Measurements from ENCODE around the gene CD53. TPM values are rescaled to one million over a fixed set of nuclear protein-coding genes. Genes with fewer than 3 reads are reported as not detected.

Gene CD53
- total and polyA plus RNA-seq, 9 of the 15 experiments (the other 6 are each of a cell fraction or from before 2014, with no cell fraction given), result 63.5 to 220 (median 131) TPM

DNA sequence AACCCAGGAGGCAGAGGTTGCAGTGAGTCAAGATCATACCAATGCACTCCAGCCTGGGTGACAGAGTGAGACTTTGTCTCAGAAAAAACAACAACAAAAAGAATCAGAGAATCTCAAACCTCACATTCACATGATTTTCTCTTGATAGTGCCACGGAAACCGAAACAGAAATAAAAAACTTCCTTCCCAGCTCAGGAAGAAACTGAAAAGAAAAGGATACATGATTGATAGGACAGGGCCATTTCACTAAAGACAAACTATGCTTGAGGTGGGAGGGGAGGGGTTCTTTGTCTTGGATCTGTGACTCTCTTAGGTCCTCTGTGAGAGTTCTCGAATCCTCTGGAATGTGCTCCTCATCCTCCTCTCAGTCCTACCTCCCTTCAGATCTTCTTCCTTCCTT, 19.8 kb upstream of the CD53 start:
- no peak for DNase-seq (ENCODE audit: extremely low read depth in 1 of 4, low spot score in 3 of 4)
- intact Hi-C loops (cut with micrococcal nuclease) (no loop called here), in situ Hi-C loops (cut with MboI) (no loop called here)
- H3K27ac ChIP-seq (ENCODE audit: extremely low read depth, low read depth, low read length), result no peak overlapping the region
- no peaks in the 10 kb centered on the region for H3K9me1 ChIP-seq (ENCODE audit: control insufficient read depth, insufficient read depth, low read length)
- H3K4me1 ChIP-seq (replicated peaks in 1 of 2; ENCODE audit: control insufficient read depth in 2 of 2, insufficient read depth in 2 of 2, low read length in 2 of 2), result peaks cover 0 to 3% of the 10 kb centered on the region in 2 experiments; a peak in 3 of 5 replicates
- POLR2A ChIA-PET, result interaction anchor here (1.7 kb wide), 1 partner anchor 19 kb away, joined by 7 read pairs; no protein-coding TSS in a partner anchor
- no peaks in the 10 kb centered on the region for H4K20me1 ChIP-seq (replicated peaks; ENCODE audit: control insufficient read depth, insufficient read depth, low read length)
- ATAC-seq, result no peak
- 14% methylated on average over 3 of the region's 3 CpGs for WGBS (ENCODE audit: insufficient coverage, low coverage, missing lambda C conversion rate)
- H3K36me3 ChIP-seq (ENCODE audit: control insufficient read depth, insufficient read depth, low read length), result no peaks in the 10 kb centered on the region
- no peak overlapping the region for H2AFZ ChIP-seq (ENCODE audit: low read depth, low read length)
- no TSS peak for BruUV-seq (replicated peaks)
- no peaks in the 10 kb centered on the region for H3K9me3 ChIP-seq (replicated peaks; ENCODE audit: control insufficient read depth, insufficient read depth, low read depth, low read length)
- CTCF ChIA-PET (ENCODE audit: low intra/inter-chr PET ratio), result no interaction called here
- no peak overlapping the region for H3K4me3 ChIP-seq
- no peak for FAIRE-seq
- no peak overlapping the region for H3K9ac ChIP-seq (ENCODE audit: insufficient read depth in 1 of 2, low read depth in 2 of 2, low read length in 2 of 2)
- H3K27me3 ChIP-seq (ENCODE audit: control insufficient read depth in 2 of 2, insufficient read depth in 2 of 2, low read length in 2 of 2), result peaks cover 0 to 11% of the 10 kb centered on the region in 2 experiments; a peak in 4 of 5 replicates
- no peaks in the 10 kb centered on the region for H3K79me2 ChIP-seq (ENCODE audit: control insufficient read depth, insufficient read depth, low read length)
- no peak overlapping the region for H3K4me2 ChIP-seq (ENCODE audit: insufficient read depth, low read length)
- TF ChIP-seq ELF4 (CRISPR knock-in tag; IDR thresholded peaks at IDR 0.05) (no peak), NR4A1 (CRISPR knock-in tag; IDR thresholded peaks at IDR 0.05) (no peak), NR4A1 (tag; IDR thresholded peaks at IDR 0.05) (no peak), RBM25 (IDR thresholded peaks at IDR 0.05; ENCODE audit: low read depth, low read length, severe bottlenecking) (no peak), ARHGAP35 (IDR thresholded peaks at IDR 0.05; ENCODE audit: partially characterized antibody) (no peak), ZBTB5 (IDR thresholded peaks at IDR 0.05) (no peak), HMG20B (CRISPR knock-in tag; IDR thresholded peaks at IDR 0.05) (no peak), BMI1 (IDR thresholded peaks at IDR 0.05; ENCODE audit: low read length) (no peak), NR1H2 (CRISPR knock-in tag; IDR thresholded peaks at IDR 0.05) (no peak), GATA2 (CRISPR knock-in tag; IDR thresholded peaks at IDR 0.05) (no peak), KLF13 (tag; IDR thresholded peaks at IDR 0.05; ENCODE audit: borderline replicate concordance, low read depth) (no peak), E2F6 (IDR thresholded peaks at IDR 0.05; ENCODE audit: borderline replicate concordance in 1 of 2, extremely low read depth in 1 of 2, insufficient read depth in 1 of 2, insufficient read length in 1 of 2, low read depth in 1 of 2, low read length in 1 of 2, poor library complexity in 1 of 2, severe bottlenecking in 1 of 2) (no peak)
- TF ChIP-seq, protein P1, sequence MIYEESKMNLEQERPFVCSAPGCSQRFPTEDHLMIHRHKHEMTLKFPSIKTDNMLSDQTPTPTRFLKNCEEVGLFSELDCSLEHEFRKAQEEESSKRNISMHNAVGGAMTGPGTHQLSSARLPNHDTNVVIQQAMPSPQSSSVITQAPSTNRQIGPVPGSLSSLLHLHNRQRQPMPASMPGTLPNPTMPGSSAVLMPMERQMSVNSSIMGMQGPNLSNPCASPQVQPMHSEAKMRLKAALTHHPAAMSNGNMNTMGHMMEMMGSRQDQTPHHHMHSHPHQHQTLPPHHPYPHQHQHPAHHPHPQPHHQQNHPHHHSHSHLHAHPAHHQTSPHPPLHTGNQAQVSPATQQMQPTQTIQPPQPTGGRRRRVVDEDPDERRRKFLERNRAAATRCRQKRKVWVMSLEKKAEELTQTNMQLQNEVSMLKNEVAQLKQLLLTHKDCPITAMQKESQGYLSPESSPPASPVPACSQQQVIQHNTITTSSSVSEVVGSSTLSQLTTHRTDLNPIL (CRISPR knock-in tag; IDR thresholded peaks at IDR 0.05), result no peak
- TF ChIP-seq, protein P2, sequence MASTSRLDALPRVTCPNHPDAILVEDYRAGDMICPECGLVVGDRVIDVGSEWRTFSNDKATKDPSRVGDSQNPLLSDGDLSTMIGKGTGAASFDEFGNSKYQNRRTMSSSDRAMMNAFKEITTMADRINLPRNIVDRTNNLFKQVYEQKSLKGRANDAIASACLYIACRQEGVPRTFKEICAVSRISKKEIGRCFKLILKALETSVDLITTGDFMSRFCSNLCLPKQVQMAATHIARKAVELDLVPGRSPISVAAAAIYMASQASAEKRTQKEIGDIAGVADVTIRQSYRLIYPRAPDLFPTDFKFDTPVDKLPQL (IDR thresholded peaks at IDR 0.05; ENCODE audit: extremely low read depth, insufficient read length), result no peak
- TF ChIP-seq, protein P3, sequence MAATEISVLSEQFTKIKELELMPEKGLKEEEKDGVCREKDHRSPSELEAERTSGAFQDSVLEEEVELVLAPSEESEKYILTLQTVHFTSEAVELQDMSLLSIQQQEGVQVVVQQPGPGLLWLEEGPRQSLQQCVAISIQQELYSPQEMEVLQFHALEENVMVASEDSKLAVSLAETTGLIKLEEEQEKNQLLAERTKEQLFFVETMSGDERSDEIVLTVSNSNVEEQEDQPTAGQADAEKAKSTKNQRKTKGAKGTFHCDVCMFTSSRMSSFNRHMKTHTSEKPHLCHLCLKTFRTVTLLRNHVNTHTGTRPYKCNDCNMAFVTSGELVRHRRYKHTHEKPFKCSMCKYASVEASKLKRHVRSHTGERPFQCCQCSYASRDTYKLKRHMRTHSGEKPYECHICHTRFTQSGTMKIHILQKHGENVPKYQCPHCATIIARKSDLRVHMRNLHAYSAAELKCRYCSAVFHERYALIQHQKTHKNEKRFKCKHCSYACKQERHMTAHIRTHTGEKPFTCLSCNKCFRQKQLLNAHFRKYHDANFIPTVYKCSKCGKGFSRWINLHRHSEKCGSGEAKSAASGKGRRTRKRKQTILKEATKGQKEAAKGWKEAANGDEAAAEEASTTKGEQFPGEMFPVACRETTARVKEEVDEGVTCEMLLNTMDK (IDR thresholded peaks at IDR 0.05; ENCODE audit: borderline replicate concordance, insufficient read depth, low read depth, low read length, poor library complexity, severe bottlenecking), result no peak

Data from K562 (cell line).